Keratinocyte (primary cell): ENCODE measurements around the gene STX12. TPM values are rescaled to one million over a fixed set of nuclear protein-coding genes. Genes with fewer than 3 reads are reported as not detected.

ENCODE experiments used
- DNase-seq: peaks from one replicate; pipeline ENCODE4 v3.0.0-alpha.2; 2011; ENCODE audit warnings: low read depth, missing footprints, low spot score
- FAIRE-seq: peaks from 2 replicates; lab custom pipeline; 2011; peaks lifted over from hg19 to GRCh38; lab: Jason Lieb, UNC
- H2AFZ ChIP-seq: 2 replicates; pipeline ENCODE4 v1.6.0; 2012; ENCODE audit warnings: low read length, control low read depth, inconsistent platforms; ENCODE audit not compliant: control insufficient read depth
- H3K27ac ChIP-seq: 2 replicates; pipeline ENCODE4 v1.5.1; 2011; ENCODE audit warnings: low read length; ENCODE audit not compliant: control insufficient read depth, insufficient read depth
- H3K27me3 ChIP-seq: 3 replicates; pipeline ENCODE4 v1.6.0; 2011; ENCODE audit warnings: low read length; ENCODE audit not compliant: control insufficient read depth, insufficient read depth; ENCODE audit errors: extremely low read depth
- H3K36me3 ChIP-seq, 2 experiments: 2 replicates in 1 of 2; 3 replicates in 1 of 2; pipeline ENCODE4 v1.5.1; 2011; ENCODE audit warnings: low read length in 2 of 2, mild to moderate bottlenecking in 1 of 2; ENCODE audit not compliant: control insufficient read depth in 2 of 2, insufficient read depth in 2 of 2; ENCODE audit errors: extremely low read depth in 1 of 2
- H3K4me1 ChIP-seq: 3 replicates; pipeline ENCODE4 v1.5.1; 2011; ENCODE audit warnings: low read length; ENCODE audit not compliant: control insufficient read depth, insufficient read depth; ENCODE audit errors: extremely low read depth
- H3K4me2 ChIP-seq: 3 replicates; pipeline ENCODE4 v1.6.0; 2011; ENCODE audit warnings: low read depth, low read length; ENCODE audit not compliant: control insufficient read depth, insufficient read depth; ENCODE audit errors: extremely low read depth
- H3K4me3 ChIP-seq, 3 experiments: fragments of 200-600 bp in 1 of 3; sonication (generic) in 1 of 3; 2 replicates in 2 of 3; 3 replicates in 1 of 3; pipeline ENCODE4 v1.5.1; 2011 to 2016; ENCODE audit warnings: low read length in 3 of 3, mild to moderate bottlenecking in 3 of 3, control low read depth in 2 of 3, inconsistent platforms in 1 of 3, low read depth in 1 of 3, mixed read lengths in 1 of 3, mixed run types in 1 of 3, moderate library complexity in 1 of 3; ENCODE audit not compliant: control insufficient read depth in 2 of 3, insufficient read depth in 2 of 3; ENCODE audit errors: extremely low read depth in 1 of 3
- H3K79me2 ChIP-seq: 2 replicates; pipeline ENCODE4 v1.6.0; 2012; ENCODE audit warnings: low read length; ENCODE audit not compliant: control insufficient read depth, insufficient read depth
- H3K9ac ChIP-seq: 3 replicates; pipeline ENCODE4 v1.6.0; 2011; ENCODE audit warnings: low read length; ENCODE audit not compliant: control insufficient read depth, insufficient read depth; ENCODE audit errors: extremely low read depth
- H3K9me1 ChIP-seq: 3 replicates; pipeline ENCODE4 v1.6.0; 2011; ENCODE audit warnings: low read length; ENCODE audit not compliant: control insufficient read depth, insufficient read depth; ENCODE audit errors: extremely low read depth
- H3K9me3 ChIP-seq: 2 replicates; pipeline ENCODE4 v1.5.1; 2012; ENCODE audit warnings: low read depth, low read length; ENCODE audit not compliant: control insufficient read depth
- H4K20me1 ChIP-seq: 3 replicates; pipeline ENCODE4 v1.6.0; 2011; ENCODE audit warnings: low read length; ENCODE audit not compliant: control insufficient read depth, insufficient read depth; ENCODE audit errors: extremely low read depth
- EZH2 ChIP-seq: IDR thresholded peaks from one replicate; pipeline ENCODE4 v1.6.1; 2012; ENCODE audit warnings: inconsistent platforms, mild to moderate bottlenecking, low read length, moderate library complexity
- dilution Hi-C: fragments of 300-500 bp; cut with MboI; formaldehyde crosslinking; loops from one replicate; pipeline ENCODE4 v1.7.0; 2020; ENCODE audit warnings: low sequenced_read_pairs; ENCODE audit not compliant: extremely low pct_ligation_motif_present
- polyA plus RNA-seq, 5 experiments: library from polyadenylated mRNA; depleted of rRNA in 3 of 5; stranded (reverse) in 3 of 5; stranded (forward) in 1 of 5; unstranded in 1 of 5; fragments of >200 nt; gene quantifications; 1 replicate in 1 of 5; 2 replicates in 3 of 5; 3 replicates in 1 of 5; pipeline versions ENCODE4 v1.2.1 to v1.2.3, GENCODE V29; 2011 to 2012; ENCODE audit warnings: missing spikeins in 2 of 5, low read depth in 1 of 5, low replicate concordance in 1 of 5
- TF ChIP-seq, protein P1 (sequence below), 3 experiments: IDR thresholded peaks in 1 of 3; conservative IDR thresholded peaks in 1 of 3; optimal IDR thresholded peaks in 1 of 3; 2 replicates in 2 of 3; 3 replicates in 1 of 3; pipeline versions ENCODE3 to v1.5.1; 2011; ENCODE audit warnings: low read length in 3 of 3, mild to moderate bottlenecking in 3 of 3, moderate library complexity in 2 of 3, control low read depth in 1 of 3, inconsistent platforms in 1 of 3; ENCODE audit not compliant: insufficient read depth in 2 of 3; ENCODE audit errors: extremely low read depth in 1 of 3

The STX12 gene
- polyA plus RNA-seq, 1 donor (not counting 4 experiments of a cell fraction or from before 2014, with no cell fraction given), result 29.9 TPM

DNA sequence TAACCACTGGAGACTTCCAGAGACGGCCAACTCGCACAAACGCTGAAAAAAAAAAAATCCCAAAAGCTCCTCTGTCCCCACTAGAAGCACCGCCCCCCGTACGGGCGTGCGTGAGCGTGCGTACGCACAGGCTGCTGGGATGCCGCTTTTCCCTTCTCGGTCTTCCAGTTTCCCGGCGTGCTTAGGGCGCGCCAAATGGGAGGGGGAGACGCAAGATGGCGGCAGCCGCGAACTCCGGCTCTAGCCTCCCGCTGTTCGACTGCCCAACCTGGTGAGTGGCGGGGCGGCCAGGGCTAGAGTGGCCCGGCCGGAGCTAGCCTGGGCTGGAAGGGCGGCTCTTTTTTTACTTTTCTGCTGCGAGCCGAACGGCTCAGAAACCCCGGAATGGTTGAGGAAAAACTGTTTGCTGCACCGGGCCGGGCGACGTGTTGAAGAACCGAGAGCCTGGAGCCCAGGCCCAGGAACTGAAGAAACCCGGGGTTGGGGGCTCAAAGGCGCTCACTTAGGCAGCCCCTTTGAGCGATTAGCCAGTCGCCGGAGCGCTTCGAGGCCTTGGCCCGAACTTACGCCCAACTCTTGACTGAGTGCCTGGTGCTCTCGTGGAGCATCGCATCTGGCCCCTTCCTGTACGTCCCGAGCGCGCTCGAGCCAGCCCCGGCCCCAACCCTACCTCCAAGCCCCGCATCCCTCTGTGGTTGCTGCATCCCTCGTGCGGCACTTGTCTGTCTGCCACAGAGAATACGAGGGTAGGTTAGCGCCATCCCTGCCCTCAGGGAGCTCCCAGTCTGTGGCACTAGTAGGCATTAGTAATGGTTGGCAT lies 57.8 kb downstream of the STX12 start, which contains the start of gene PPP1R8:
PPP1R8 (plus strand) TSS at position 162 of the 820 bp plus-strand sequence; CDS start at position 216, 54 bp downstream.
- TF ChIP-seq, protein P1, sequence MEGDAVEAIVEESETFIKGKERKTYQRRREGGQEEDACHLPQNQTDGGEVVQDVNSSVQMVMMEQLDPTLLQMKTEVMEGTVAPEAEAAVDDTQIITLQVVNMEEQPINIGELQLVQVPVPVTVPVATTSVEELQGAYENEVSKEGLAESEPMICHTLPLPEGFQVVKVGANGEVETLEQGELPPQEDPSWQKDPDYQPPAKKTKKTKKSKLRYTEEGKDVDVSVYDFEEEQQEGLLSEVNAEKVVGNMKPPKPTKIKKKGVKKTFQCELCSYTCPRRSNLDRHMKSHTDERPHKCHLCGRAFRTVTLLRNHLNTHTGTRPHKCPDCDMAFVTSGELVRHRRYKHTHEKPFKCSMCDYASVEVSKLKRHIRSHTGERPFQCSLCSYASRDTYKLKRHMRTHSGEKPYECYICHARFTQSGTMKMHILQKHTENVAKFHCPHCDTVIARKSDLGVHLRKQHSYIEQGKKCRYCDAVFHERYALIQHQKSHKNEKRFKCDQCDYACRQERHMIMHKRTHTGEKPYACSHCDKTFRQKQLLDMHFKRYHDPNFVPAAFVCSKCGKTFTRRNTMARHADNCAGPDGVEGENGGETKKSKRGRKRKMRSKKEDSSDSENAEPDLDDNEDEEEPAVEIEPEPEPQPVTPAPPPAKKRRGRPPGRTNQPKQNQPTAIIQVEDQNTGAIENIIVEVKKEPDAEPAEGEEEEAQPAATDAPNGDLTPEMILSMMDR (optimal IDR thresholded peaks at IDR 0.05 in 1 of 3, IDR thresholded peaks at IDR 0.05 in 1 of 3, conservative IDR thresholded peaks at IDR 0.05 in 1 of 3; ENCODE audit: extremely low read depth in 1 of 3, insufficient read depth in 2 of 3, low read length in 3 of 3), result no peak
- no peak for TF ChIP-seq EZH2
- H3K4me3 ChIP-seq, result peak within 1 kb of the TSS; percentile 78 to 94 (median 94)
- H3K9me1 ChIP-seq, result no peaks in the 10 kb centered on the region
- H3K4me1 ChIP-seq, result peaks cover 14% of the 10 kb centered on the region
- H3K4me2 ChIP-seq, result peak within 1 kb of the TSS; percentile 89
- dilution Hi-C loops, result no loop called here
- FAIRE-seq (peak; percentile 64), DNase-seq (peak; percentile 53)
- H2AFZ ChIP-seq, result peak within 1 kb of the TSS; percentile 89
- peaks cover 52% of the 10 kb centered on the region for H3K79me2 ChIP-seq
- H3K9ac ChIP-seq, result peak within 1 kb of the TSS; percentile 98
- H4K20me1 ChIP-seq, result no peaks in the 10 kb centered on the region
- no peaks in the 10 kb centered on the region for H3K9me3 ChIP-seq
- H3K27me3 ChIP-seq, result no peaks in the 10 kb centered on the region
- peaks cover 3 to 7% of the 10 kb centered on the region in 2 experiments for H3K36me3 ChIP-seq
- H3K27ac ChIP-seq, result peak within 1 kb of the TSS; percentile 91

DNA sequence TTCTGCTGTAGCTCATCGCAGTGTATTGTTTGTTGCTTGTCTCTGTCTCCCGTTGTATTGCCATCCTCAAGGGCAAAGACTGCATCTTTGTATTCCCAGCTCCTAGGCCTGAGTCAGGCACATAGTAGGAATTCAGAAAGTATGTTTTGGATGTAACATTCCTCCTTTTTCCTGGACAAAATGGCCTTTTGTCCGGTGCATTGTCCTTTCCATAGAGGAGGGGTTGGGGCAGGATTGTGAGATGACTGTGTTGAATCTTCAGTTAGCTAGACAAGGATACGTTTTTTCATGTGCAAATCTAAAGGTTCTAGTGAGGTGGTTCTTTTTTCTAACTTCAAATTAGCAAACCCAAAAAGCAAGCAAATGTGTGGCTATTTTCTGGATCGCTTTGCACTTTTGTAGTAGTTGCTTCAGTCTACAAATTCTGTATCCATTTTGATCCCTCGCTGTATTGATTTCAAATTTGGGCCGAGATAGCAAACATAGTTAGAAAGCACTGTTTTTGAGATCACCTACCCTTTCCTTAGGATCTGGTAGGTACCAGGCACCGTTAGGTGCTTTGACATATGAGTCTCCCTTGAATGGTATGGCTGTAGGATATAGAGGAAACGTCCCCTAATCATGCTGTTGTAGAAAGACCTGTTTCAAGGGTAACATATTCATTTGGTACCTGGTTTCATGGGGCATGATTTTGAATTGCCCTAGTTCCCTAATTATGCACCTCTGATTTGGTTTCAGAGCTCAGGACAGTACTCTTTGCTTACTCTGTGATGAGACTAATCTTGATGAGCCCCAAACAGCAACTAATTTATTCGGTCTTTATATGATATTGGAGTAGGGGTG lies 58.8 kb downstream of the STX12 start:
- dilution Hi-C loops, result no loop called here
- Histone ChIP-seq H2AFZ (no peak overlapping the region), H3K4me3 (peak overlapping the region; percentile 78 to 94 (median 94)), H4K20me1 (no peaks in the 10 kb centered on the region), H3K4me2 (peak overlapping the region; percentile 89), H3K9ac (peak overlapping the region; percentile 98), H3K79me2 (peaks cover 59% of the 10 kb centered on the region), H3K9me3 (no peaks in the 10 kb centered on the region), H3K27ac (peak overlapping the region; percentile 91), H3K27me3 (no peaks in the 10 kb centered on the region), H3K4me1 (peaks cover 14% of the 10 kb centered on the region), H3K36me3 (peaks cover 5 to 10% of the 10 kb centered on the region in 2 experiments), H3K9me1 (no peaks in the 10 kb centered on the region)
- DNase-seq, result no peak
- TF ChIP-seq EZH2, result no peak
- TF ChIP-seq, protein P1 (optimal IDR thresholded peaks at IDR 0.05 in 1 of 3, IDR thresholded peaks at IDR 0.05 in 1 of 3, conservative IDR thresholded peaks at IDR 0.05 in 1 of 3; ENCODE audit: extremely low read depth in 1 of 3, insufficient read depth in 2 of 3, low read length in 3 of 3), result no peak
- FAIRE-seq, result no peak
